Epithelial cell of esophagus (primary cell): ENCODE data around the gene OTOS.

Experiments used
- DNase-seq: peaks from one replicate; pipeline ENCODE4 v3.0.0; 2010; ENCODE audit warnings: low read depth
- H3K4me3 ChIP-seq: 2 replicates; pipeline ENCODE4 v1.5.1; 2011; ENCODE audit warnings: mild to moderate bottlenecking, low read length, control low read depth
- CTCF ChIP-seq: IDR thresholded peaks from 2 replicates; pipeline ENCODE4 v1.5.1; 2011; ENCODE audit warnings: low read depth, mild to moderate bottlenecking, low read length, control low read depth, inconsistent platforms; ENCODE audit not compliant: insufficient read depth; ENCODE audit errors: missing control alignments

Gene OTOS

GRCh38 chr2:240109386-240109785 lies 31.1 kb downstream of the OTOS start:
- no peak for DNase-seq
- no peak for TF ChIP-seq CTCF
- H3K4me3 ChIP-seq = no peak overlapping the region

- H3K4me3 ChIP-seq = no peak overlapping the region
- TF ChIP-seq CTCF = no peak
- DNase-seq = no peak
Observed at GRCh38 chr2:240107477-240107796, 33.0 kb downstream of the OTOS start.

GRCh38 chr2:240106765-240107476 lies 33.5 kb downstream of the OTOS start:
- H3K4me3 ChIP-seq = no peak overlapping the region
- no peak for TF ChIP-seq CTCF

GRCh38 chr2:240105982-240106381 lies 34.5 kb downstream of the OTOS start:
- no peak for TF ChIP-seq CTCF
- no peak overlapping the region for H3K4me3 ChIP-seq
- DNase-seq = no peak

More at GRCh38 chr2:240106765-240107476, 33.5 kb downstream of the OTOS start:
- no peak for DNase-seq

- H3K4me3 ChIP-seq = no peak overlapping the region
- no peak for TF ChIP-seq CTCF
- DNase-seq = no peak
Observed at GRCh38 chr2:240103136-240103535, 37.3 kb downstream of the OTOS start.

GRCh38 chr2:240098349-240098748 lies 42.1 kb downstream of the OTOS start:
- no peak for DNase-seq
- H3K4me3 ChIP-seq = no peak overlapping the region
- no peak for TF ChIP-seq CTCF

GRCh38 chr2:240095556-240096523 lies 44.6 kb downstream of the OTOS start:
- no peak for DNase-seq
- no peak for TF ChIP-seq CTCF
- H3K4me3 ChIP-seq = no peak overlapping the region
